BLaER1 treated with 17β-estradiol and CSF1 and Interleukin-3, amounts not matched to agents 10 nM and 100 nM (cell line): ENCODE measurements around the gene HPCA.

Experiments used
- H3K27ac ChIP-seq, 11 experiments: shearing (Covaris generic); formaldehyde crosslinking; 2 replicates each; pipeline ENCODE4 v1.8.1; 2022
- H3K27me3 ChIP-seq, 11 experiments: shearing (Covaris generic); formaldehyde crosslinking; 2 replicates each; pipeline ENCODE4 v1.8.1; 2022
- H3K36me3 ChIP-seq, 11 experiments: shearing (Covaris generic); formaldehyde crosslinking; 2 replicates each; pipeline ENCODE4 v1.8.1; 2022
- H3K4me1 ChIP-seq, 10 experiments: shearing (Covaris generic); formaldehyde crosslinking; 2 replicates each; pipeline ENCODE4 v1.8.1; 2022
- H3K4me2 ChIP-seq, 11 experiments: shearing (Covaris generic); formaldehyde crosslinking; 2 replicates each; pipeline ENCODE4 v1.8.1; 2022
- H3K4me3 ChIP-seq, 10 experiments: shearing (Covaris generic); formaldehyde crosslinking; 2 replicates each; pipeline ENCODE4 v1.8.1; 2022
- H3K9ac ChIP-seq, 11 experiments: shearing (Covaris generic); formaldehyde crosslinking; 2 replicates each; pipeline ENCODE4 v1.8.1; 2022
- H3K9me3 ChIP-seq, 11 experiments: shearing (Covaris generic); formaldehyde crosslinking; replicated peaks in 1 of 11; 2 replicates each; pipeline ENCODE4 v1.8.1; 2022
- H4K20me1 ChIP-seq, 11 experiments: shearing (Covaris generic); formaldehyde crosslinking; 2 replicates each; pipeline ENCODE4 v1.8.1; 2022
- Cebpa-rat ChIP-seq, 11 experiments: shearing (Covaris generic); IDR thresholded peaks; 2 replicates each; pipeline ENCODE4 v1.8.1; 2022

Gene HPCA

DNA sequence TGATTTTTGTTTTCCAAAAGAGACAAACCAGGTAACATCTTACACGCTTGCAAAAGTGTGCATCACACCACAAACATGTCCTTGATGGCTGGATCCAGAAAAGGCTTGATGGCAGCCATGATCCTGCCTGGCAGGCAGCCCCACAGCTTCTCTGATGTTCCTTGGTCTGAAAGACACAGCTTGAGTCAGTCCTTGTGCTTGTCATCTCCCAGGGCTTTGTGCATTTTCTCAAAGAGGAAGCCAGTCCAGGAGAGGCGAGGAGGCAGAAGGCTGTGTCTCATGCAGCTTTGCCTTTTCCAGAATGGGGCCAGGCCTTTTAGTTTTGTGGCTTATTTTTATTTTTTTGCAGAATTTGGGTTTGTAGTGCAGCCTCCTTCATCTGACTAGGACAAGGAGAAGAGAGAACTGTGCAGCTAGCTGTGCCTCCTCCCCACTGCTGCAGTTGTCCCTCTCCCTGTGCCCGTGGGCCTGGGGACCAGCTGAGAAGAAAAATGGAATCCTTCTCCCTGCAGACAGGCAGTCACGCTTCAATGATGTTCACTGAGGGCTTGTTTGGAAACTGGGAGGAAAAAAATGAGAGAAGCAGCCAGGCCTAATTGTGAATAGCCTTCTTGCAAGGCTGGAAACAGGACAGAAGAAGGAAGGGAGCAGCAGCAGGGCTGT lies 22.9 kb upstream of the HPCA start:
- no peak overlapping the region for H3K9ac ChIP-seq
- peaks cover 0 to 37% (median 0%) of the 10 kb centered on the region in 11 experiments; a peak in 4 of 22 replicates for H4K20me1 ChIP-seq

DNA sequence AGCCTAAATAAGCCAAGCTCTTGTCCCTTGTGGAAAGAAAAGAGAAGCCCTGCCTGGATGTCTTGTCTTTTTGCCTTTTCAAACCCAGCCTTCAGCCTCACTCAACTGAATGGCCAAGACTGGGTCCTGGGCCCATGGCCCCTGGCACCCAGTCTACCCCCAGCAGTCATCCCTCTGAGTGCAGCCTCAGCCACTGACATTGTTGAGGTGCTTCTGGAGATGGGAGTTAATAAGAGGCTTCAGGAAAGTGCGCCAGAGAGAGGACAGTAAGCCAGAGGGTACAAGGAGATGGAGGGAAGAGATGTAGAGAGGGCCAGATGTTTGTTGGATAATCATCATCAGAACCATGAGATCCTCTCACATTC lies 22.4 kb upstream of the HPCA start:
- TF ChIP-seq Cebpa-rat (IDR thresholded peaks at IDR 0.05), result no peak
- no peak overlapping the region for H3K9ac ChIP-seq
- peaks cover 0 to 41% (median under 1%) of the 10 kb centered on the region in 11 experiments; a peak in 6 of 22 replicates for H4K20me1 ChIP-seq
- H3K4me3 ChIP-seq, result no peak overlapping the region
- H3K36me3 ChIP-seq, result peaks cover 16 to 73% (median 49%) of the 10 kb centered on the region in 11 experiments
- H3K27ac ChIP-seq, result no peak overlapping the region
- no peaks in the 10 kb centered on the region for H3K9me3 ChIP-seq
- H3K4me1 ChIP-seq, result peaks cover 0 to 37% (median 0%) of the 10 kb centered on the region in 10 experiments; a peak in 4 of 20 replicates
- H3K27me3 ChIP-seq, result peaks cover 2 to 13% (median 9%) of the 10 kb centered on the region in 11 experiments
- peak overlapping the region in 1 of 11 experiments; percentile 65; a peak in 1 of 22 replicates for H3K4me2 ChIP-seq

More for the DNA sequence above, 22.9 kb upstream of the HPCA start:
- H3K36me3 ChIP-seq, result peaks cover 21 to 76% (median 54%) of the 10 kb centered on the region in 11 experiments
- no peak overlapping the region for H3K27ac ChIP-seq
- H3K4me3 ChIP-seq, result no peak overlapping the region
- no peaks in the 10 kb centered on the region for H3K9me3 ChIP-seq
- peak overlapping the region in 2 of 11 experiments; percentile 52 to 65; a peak in 3 of 22 replicates for H3K4me2 ChIP-seq
- peaks cover 0 to 37% (median 0%) of the 10 kb centered on the region in 10 experiments; a peak in 4 of 20 replicates for H3K4me1 ChIP-seq
- peaks cover 0 to 8% (median 4%) of the 10 kb centered on the region in 11 experiments; a peak in 13 of 22 replicates for H3K27me3 ChIP-seq
- no peak for TF ChIP-seq Cebpa-rat (IDR thresholded peaks at IDR 0.05)

DNA sequence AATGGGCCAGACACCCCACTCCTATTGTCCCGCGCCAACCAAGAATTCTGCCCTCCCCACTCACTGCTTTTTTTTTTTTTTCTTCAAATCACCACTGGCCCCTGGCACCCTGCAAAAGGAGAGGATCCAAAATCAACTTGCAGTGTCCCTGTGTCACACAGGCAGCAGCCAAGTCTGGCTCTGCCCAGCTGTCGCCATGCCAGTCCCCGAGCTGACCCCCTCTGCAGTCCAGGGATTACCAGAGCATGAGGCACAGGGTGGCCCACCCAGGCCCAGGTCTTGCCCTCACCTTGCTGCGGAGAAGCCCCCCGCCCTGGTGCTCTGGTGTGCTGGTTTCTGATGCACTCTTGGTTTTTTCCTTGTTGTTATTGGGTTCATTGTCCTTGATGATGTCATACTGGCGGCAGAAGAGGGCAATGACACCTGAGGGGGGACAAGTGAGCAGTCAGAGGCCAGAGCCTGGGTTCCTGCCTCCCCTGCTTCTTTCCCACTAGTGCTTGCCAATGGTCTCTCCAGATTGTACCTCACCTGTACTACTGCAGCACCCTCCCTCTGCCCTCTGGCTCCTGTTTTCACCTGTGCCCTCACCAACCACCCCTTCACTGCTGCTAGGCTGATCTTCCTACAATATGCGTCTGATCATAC lies 21.8 kb upstream of the HPCA start:
- no peak for TF ChIP-seq Cebpa-rat (IDR thresholded peaks at IDR 0.05)
- Histone ChIP-seq H3K36me3 (peaks cover 11 to 67% (median 43%) of the 10 kb centered on the region in 11 experiments; a peak in 21 of 22 replicates), H3K9me3 (no peaks in the 10 kb centered on the region), H3K4me3 (no peak overlapping the region), H3K4me2 (no peak overlapping the region), H3K4me1 (peaks cover 0 to 37% (median 0%) of the 10 kb centered on the region in 10 experiments; a peak in 5 of 20 replicates), H4K20me1 (peaks cover 0 to 42% (median 6%) of the 10 kb centered on the region in 11 experiments; a peak in 10 of 22 replicates), H3K27ac (no peak overlapping the region), H3K27me3 (peaks cover 8 to 20% (median 16%) of the 10 kb centered on the region in 11 experiments), H3K9ac (no peak overlapping the region)

DNA sequence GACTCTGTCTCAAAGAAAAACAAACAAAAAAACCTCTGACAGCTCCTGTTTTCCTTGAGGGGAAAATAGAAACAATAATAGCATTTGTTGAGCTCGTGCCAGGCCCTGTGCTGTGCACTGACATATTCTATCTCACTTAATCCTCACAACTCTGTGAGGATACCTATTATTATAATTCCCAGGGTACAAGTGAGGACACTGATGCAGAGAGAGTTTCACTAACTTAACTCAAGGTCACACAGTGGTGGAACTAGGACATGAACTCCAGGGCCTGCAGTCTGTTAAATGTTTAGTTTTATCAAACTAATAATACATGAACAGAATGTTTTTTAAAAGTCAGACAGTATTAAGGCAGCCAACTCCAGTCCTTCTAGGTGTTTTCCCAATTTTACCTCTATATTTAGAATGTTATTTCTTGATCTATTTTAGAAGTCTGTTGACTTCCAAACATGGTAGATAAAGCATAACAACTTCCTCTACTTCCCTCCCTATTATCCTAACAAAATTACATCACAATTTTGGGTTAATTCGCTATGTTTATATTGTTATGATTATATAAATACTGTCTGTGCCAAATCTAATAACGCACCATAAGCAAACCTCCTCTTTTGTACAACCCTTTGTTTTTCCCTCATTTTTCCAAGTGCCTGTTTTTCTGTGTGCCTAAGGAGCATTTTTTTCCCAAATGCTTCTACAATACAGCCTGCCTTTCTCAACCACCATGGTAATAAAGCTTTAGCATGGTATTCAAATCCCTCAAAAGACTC lies 20.5 kb upstream of the HPCA start:
- H3K36me3 ChIP-seq, result peaks cover 8 to 54% (median 36%) of the 10 kb centered on the region in 11 experiments; a peak in 21 of 22 replicates
- H3K4me3 ChIP-seq, result no peak overlapping the region
- peaks cover 22 to 33% (median 29%) of the 10 kb centered on the region in 11 experiments for H3K27me3 ChIP-seq
- no peak overlapping the region for H3K9ac ChIP-seq
- TF ChIP-seq Cebpa-rat (IDR thresholded peaks at IDR 0.05), result no peak
- no peak overlapping the region for H3K4me2 ChIP-seq
- no peaks in the 10 kb centered on the region for H3K9me3 ChIP-seq
- H4K20me1 ChIP-seq, result peaks cover 0 to 53% (median 13%) of the 10 kb centered on the region in 11 experiments; a peak in 15 of 22 replicates
- H3K27ac ChIP-seq, result no peak overlapping the region
- H3K4me1 ChIP-seq, result peaks cover under 1 to 34% (median 8%) of the 10 kb centered on the region in 10 experiments; a peak in 17 of 20 replicates

DNA sequence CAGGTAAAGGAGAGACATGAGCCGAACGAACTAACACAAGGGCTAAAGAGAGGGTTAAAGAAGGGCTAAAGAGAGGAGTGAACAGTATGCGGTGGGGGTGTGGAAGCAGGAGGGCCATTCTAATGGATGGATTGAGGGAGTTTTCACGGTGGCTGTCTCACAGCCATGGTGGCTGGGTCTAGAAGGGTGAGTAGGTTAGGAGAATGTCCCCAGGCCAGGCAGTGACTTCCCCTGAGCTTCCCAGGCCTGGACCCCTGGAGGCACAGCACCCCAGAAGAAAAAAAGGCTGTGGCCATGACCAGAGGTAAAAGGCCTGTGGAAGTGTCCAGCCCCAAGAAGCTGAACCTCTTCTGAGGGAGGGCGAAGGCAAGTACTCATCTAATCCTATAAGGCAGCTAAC lies 19.1 kb upstream of the HPCA start:
- Histone ChIP-seq H3K9me3 (no peaks in the 10 kb centered on the region), H4K20me1 (peaks cover 0 to 66% (median 26%) of the 10 kb centered on the region in 11 experiments; a peak in 18 of 22 replicates), H3K4me3 (no peak overlapping the region), H3K4me1 (peaks cover 12 to 24% (median 21%) of the 10 kb centered on the region in 10 experiments), H3K27ac (no peak overlapping the region), H3K36me3 (peaks cover 8 to 40% (median 24%) of the 10 kb centered on the region in 11 experiments; a peak in 19 of 22 replicates), H3K27me3 (peaks cover 35 to 46% (median 42%) of the 10 kb centered on the region in 11 experiments), H3K4me2 (no peak overlapping the region), H3K9ac (no peak overlapping the region)
- no peak for TF ChIP-seq Cebpa-rat (IDR thresholded peaks at IDR 0.05)

DNA sequence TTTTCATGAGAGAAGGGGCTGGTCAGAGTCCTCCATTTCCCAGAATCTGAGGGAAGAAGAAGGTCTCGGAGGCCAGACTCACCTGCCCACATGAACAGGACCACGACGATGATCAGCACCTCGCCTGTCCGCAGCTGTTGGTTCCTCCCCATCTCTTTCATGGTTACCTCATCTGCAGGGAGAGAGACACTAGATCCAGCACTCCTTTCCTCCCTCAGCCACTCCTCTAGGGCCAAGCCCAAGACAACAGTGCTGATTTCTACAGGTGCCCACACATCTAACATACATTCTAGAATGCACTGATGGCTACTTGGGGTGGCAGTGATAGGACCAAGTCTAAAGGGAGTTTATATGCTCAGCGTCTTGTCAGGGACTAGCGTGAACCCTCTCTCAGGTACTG lies 18.6 kb upstream of the HPCA start:
- H3K36me3 ChIP-seq, result peaks cover 8 to 35% (median 19%) of the 10 kb centered on the region in 11 experiments; a peak in 18 of 22 replicates
- H3K4me1 ChIP-seq, result peaks cover 16 to 27% (median 21%) of the 10 kb centered on the region in 10 experiments
- H3K27me3 ChIP-seq, result peaks cover 37 to 51% (median 44%) of the 10 kb centered on the region in 11 experiments
- no peak for TF ChIP-seq Cebpa-rat (IDR thresholded peaks at IDR 0.05)
- H3K9me3 ChIP-seq, result no peaks in the 10 kb centered on the region
- no peak overlapping the region for H3K4me3 ChIP-seq
- no peak overlapping the region for H3K27ac ChIP-seq
- H4K20me1 ChIP-seq, result peaks cover 0 to 67% (median 27%) of the 10 kb centered on the region in 11 experiments; a peak in 18 of 22 replicates
- no peak overlapping the region for H3K4me2 ChIP-seq
- no peak overlapping the region for H3K9ac ChIP-seq

DNA sequence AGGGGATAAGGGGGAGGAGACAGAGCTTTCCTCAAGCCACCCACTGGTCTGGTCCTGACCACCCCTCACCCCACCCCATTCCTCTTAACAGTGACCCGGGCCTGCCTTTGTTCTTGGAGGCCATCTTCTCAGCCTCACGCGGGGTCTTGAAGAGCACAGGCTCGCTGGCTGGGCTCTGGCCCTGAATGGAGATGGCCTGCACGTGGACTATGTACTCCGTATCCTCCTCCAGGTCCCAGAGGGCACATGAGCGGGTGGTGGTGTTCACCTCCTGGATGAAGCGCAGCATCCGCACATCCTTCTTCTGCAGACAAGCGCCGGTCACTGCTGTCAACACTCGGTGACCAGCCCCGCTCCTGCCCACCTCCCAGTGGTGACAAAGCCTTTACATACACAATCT lies 18.2 kb upstream of the HPCA start:
- peaks cover 5 to 31% (median 15%) of the 10 kb centered on the region in 11 experiments; a peak in 17 of 22 replicates for H3K36me3 ChIP-seq
- peaks cover 0 to 64% (median 27%) of the 10 kb centered on the region in 11 experiments; a peak in 18 of 22 replicates for H4K20me1 ChIP-seq
- no peak overlapping the region for H3K4me2 ChIP-seq
- H3K4me3 ChIP-seq, result no peak overlapping the region
- no peak overlapping the region for H3K27ac ChIP-seq
- H3K9me3 ChIP-seq, result no peaks in the 10 kb centered on the region
- peaks cover 37 to 54% (median 44%) of the 10 kb centered on the region in 11 experiments for H3K27me3 ChIP-seq
- no peak overlapping the region for H3K9ac ChIP-seq
- H3K4me1 ChIP-seq, result peaks cover 15 to 31% (median 25%) of the 10 kb centered on the region in 10 experiments; a peak in 19 of 20 replicates
- no peak for TF ChIP-seq Cebpa-rat (IDR thresholded peaks at IDR 0.05)

DNA sequence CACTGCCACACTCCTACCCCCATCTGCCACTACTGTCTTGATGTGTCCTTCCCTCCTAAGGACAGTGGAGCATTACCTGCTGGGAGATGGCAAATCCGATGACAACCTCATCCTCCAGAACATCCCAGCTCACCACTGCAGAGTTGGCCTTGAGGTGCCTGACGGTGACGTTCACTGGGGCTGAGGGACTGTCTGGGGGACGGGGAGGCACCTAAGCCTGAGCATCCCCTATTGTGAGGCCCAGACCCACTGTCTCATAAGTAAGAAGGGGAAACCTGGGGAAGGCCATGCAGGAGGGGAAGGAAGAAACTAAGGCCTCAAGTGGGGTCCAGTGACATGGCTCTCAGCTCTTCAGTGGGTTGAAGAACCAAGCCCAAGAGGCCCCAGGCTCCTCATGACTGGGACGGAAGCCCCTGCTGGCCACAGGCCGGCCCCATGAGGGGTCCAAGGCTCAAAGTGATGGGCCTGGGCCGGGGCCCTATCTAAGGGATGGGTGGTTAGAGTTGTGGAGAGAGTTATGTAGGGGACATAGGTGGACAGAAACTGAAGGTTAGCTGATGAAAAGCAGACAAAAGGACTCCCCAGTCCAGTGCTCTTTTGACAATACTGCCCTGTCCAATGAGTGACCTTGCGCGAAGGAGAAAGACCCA lies 17.4 kb upstream of the HPCA start:
- Histone ChIP-seq H3K4me1 (peaks cover 6 to 39% (median 33%) of the 10 kb centered on the region in 10 experiments; a peak in 18 of 20 replicates), H3K4me3 (no peak overlapping the region), H3K27me3 (peaks cover 37 to 54% (median 44%) of the 10 kb centered on the region in 11 experiments), H4K20me1 (peaks cover 0 to 55% (median 27%) of the 10 kb centered on the region in 11 experiments; a peak in 18 of 22 replicates), H3K27ac (no peak overlapping the region), H3K4me2 (no peak overlapping the region), H3K9ac (no peak overlapping the region), H3K9me3 (no peaks in the 10 kb centered on the region), H3K36me3 (peaks cover under 1 to 23% (median 8%) of the 10 kb centered on the region in 11 experiments; a peak in 13 of 22 replicates)
- no peak for TF ChIP-seq Cebpa-rat (IDR thresholded peaks at IDR 0.05)
